Mesothelial cell of epicardium (in vitro differentiated cells): ENCODE results near the gene TIGD4. TPM values are rescaled to one million over a fixed set of nuclear protein-coding genes. Genes with fewer than 3 reads are reported as not detected.

Experiments
- DNase-seq, 2 experiments: peaks; one replicate each; pipeline ENCODE4 v3.0.0; 2021; ENCODE audit warnings: low spot score in 2 of 2; ENCODE audit not compliant: unreplicated experiment in 2 of 2
- H3K27ac Mint-ChIP-seq: 2 replicates; pipeline ENCODE4 v1.8.0; 2021; ENCODE audit warnings: mixed read lengths
- H3K27me3 Mint-ChIP-seq: 2 replicates; pipeline ENCODE4 v1.8.0; 2021; ENCODE audit warnings: low read depth, mixed read lengths
- H3K36me3 Mint-ChIP-seq: 2 replicates; pipeline ENCODE4 v1.8.0; 2021; ENCODE audit warnings: mixed read lengths
- H3K4me1 Mint-ChIP-seq: 2 replicates; pipeline ENCODE4 v1.8.0; 2021; ENCODE audit warnings: mixed read lengths
- H3K4me3 Mint-ChIP-seq: 2 replicates; pipeline ENCODE4 v1.8.0; 2021; ENCODE audit warnings: mild to moderate bottlenecking, moderate library complexity, mixed read lengths
- H3K9me3 Mint-ChIP-seq: 2 replicates; pipeline ENCODE4 v1.8.0; 2021; ENCODE audit warnings: mixed read lengths
- total RNA-seq: library from RNA; stranded (reverse); gene quantifications from 3 replicates; pipeline ENCODE4 v1.2.1, GENCODE V29; 2021
- TF ChIP-seq, protein P1 (sequence below): fragments of 200-600 bp; sonication (generic); IDR thresholded peaks from one replicate; pipeline ENCODE4 v1.5.0; 2021; ENCODE audit warnings: antibody characterized with exemption; ENCODE audit not compliant: unreplicated experiment

The TIGD4 gene
- total RNA-seq, 1 donor from 2014 or later: 0.65 TPM

DNA sequence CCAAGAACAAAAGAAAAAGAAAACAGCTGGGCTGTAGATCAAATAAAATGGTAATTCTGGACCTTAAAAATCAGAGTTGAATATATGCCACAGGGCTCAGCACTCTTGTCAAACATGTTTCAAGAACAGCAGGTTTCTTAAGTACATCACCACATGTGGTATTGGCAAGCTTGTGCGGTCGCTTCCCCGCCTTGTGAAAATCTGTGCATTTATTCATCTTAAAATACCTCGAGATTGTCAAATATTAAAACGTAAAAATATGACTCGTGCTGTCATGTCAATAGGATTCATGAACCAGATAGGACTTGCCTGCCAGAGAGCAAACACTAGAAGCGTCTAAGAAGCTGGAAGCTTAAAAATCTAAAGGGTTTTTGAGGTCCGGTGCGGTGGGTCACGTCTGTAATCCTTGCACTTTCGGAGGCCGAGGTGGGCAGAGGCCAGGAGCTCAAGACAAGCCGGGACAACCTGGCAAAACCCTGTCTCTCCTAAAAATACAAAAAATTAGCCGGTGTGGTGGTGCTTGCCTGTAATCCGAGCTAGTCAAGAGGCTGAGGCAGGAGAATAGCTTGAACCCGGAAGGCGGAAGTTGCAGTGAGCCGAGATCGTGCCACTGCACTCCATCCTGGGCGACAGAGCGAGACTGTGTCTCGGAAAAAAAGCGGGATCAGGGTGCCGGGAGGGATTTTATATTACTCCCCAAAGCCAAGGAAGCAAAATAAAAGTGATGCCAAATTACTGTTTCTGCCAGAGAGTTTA is 59.6 kb downstream of the TIGD4 start:
- TF ChIP-seq, protein P1, sequence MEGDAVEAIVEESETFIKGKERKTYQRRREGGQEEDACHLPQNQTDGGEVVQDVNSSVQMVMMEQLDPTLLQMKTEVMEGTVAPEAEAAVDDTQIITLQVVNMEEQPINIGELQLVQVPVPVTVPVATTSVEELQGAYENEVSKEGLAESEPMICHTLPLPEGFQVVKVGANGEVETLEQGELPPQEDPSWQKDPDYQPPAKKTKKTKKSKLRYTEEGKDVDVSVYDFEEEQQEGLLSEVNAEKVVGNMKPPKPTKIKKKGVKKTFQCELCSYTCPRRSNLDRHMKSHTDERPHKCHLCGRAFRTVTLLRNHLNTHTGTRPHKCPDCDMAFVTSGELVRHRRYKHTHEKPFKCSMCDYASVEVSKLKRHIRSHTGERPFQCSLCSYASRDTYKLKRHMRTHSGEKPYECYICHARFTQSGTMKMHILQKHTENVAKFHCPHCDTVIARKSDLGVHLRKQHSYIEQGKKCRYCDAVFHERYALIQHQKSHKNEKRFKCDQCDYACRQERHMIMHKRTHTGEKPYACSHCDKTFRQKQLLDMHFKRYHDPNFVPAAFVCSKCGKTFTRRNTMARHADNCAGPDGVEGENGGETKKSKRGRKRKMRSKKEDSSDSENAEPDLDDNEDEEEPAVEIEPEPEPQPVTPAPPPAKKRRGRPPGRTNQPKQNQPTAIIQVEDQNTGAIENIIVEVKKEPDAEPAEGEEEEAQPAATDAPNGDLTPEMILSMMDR: no peak
- Mint-ChIP-seq H3K4me1 (no peaks in the 10 kb centered on the region), H3K36me3 (no peaks in the 10 kb centered on the region), H3K27me3 (no peaks in the 10 kb centered on the region), H3K4me3 (no peak overlapping the region), H3K27ac (no peak overlapping the region), H3K9me3 (peaks cover 8% of the 10 kb centered on the region)
- DNase-seq: no peak

Other genes with a start within 250 kb of the TIGD4 start
- gene FBXW7, start 243.6 kb downstream of the TIGD4 start, total RNA-seq: 41.2 to 46.4 TPM (median 45.9 TPM) in 3 replicates
- gene TMEM154, start 99.7 kb downstream of the TIGD4 start, total RNA-seq: 0.75 to 1.2 TPM (median 0.98 TPM) in 3 replicates
- gene ARFIP1, start 224 bp upstream of the TIGD4 start, total RNA-seq: 25.1 to 26.7 TPM (median 26.2 TPM) in 3 replicates
- gene FHDC1, start 156.6 kb upstream of the TIGD4 start, total RNA-seq: 4.2 to 4.6 TPM (median 4.3 TPM) in 3 replicates